AG04450 (cell line): ENCODE data around the gene TSSC4. TPM values are rescaled to one million over a fixed set of nuclear protein-coding genes. Genes with fewer than 3 reads are reported as not detected.

ENCODE experiments used
- CTCF ChIA-PET: fragments of 300-600, 350-600 bp; formaldehyde crosslinking; extraction: SDS; loops from one replicate; lab custom pipeline; 2022; ENCODE audit warnings: antibody characterized with exemption, inconsistent platforms; lab: Charles Lee
- POLR2A ChIA-PET: fragments of 350-600 bp; formaldehyde crosslinking; extraction: SDS; loops from one replicate; lab custom pipeline; 2021; ENCODE audit warnings: antibody characterized with exemption, inconsistent platforms; lab: Yijun Ruan, JAX
- DNase-seq: peaks from one replicate; pipeline ENCODE4 v3.0.0-alpha.2; 2011; ENCODE audit warnings: low read depth, low spot score
- H3K27ac ChIP-seq: one replicate; pipeline ENCODE4 v1.5.1; 2012; ENCODE audit warnings: low read depth, low read length, control low read depth
- H3K27me3 ChIP-seq: one replicate; pipeline ENCODE4 v1.6.0; 2012; ENCODE audit warnings: low read length; ENCODE audit not compliant: control insufficient read depth, insufficient read depth
- H3K4me3 ChIP-seq: 2 replicates; pipeline ENCODE4 v1.5.1; 2011; ENCODE audit warnings: mild to moderate bottlenecking, low read depth, low read length, control low read depth
- H3K9me3 ChIP-seq: 2 replicates; pipeline ENCODE4 v1.5.1; 2012; ENCODE audit warnings: low read length; ENCODE audit not compliant: control insufficient read depth, insufficient read depth
- polyA plus RNA-seq: library from polyadenylated mRNA; depleted of rRNA; stranded (reverse); fragments of >200 nt; gene quantifications from 2 replicates; pipeline ENCODE4 v1.2.3, GENCODE V29; 2011
- TF ChIP-seq, protein P1 (sequence below): IDR thresholded peaks from 2 replicates; pipeline ENCODE4 v1.5.1; 2011; ENCODE audit warnings: low read depth, low read length, control low read depth, inconsistent platforms

Gene TSSC4
- polyA plus RNA-seq, 1 experiment: 13.3 TPM

- TF ChIP-seq, protein P1, sequence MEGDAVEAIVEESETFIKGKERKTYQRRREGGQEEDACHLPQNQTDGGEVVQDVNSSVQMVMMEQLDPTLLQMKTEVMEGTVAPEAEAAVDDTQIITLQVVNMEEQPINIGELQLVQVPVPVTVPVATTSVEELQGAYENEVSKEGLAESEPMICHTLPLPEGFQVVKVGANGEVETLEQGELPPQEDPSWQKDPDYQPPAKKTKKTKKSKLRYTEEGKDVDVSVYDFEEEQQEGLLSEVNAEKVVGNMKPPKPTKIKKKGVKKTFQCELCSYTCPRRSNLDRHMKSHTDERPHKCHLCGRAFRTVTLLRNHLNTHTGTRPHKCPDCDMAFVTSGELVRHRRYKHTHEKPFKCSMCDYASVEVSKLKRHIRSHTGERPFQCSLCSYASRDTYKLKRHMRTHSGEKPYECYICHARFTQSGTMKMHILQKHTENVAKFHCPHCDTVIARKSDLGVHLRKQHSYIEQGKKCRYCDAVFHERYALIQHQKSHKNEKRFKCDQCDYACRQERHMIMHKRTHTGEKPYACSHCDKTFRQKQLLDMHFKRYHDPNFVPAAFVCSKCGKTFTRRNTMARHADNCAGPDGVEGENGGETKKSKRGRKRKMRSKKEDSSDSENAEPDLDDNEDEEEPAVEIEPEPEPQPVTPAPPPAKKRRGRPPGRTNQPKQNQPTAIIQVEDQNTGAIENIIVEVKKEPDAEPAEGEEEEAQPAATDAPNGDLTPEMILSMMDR: no peak
- Histone ChIP-seq H3K9me3 (no peaks in the 10 kb centered on the region; the same call in 1 of the 2 replicates), H3K27ac (no peak overlapping the region), H3K27me3 (peaks cover 13% of the 10 kb centered on the region), H3K4me3 (no peak overlapping the region)
- DNase-seq: no peak
- CTCF ChIA-PET: no interaction called here
- POLR2A ChIA-PET: no interaction called here
These were observed 6.4 kb downstream of the TSSC4 start for GRCh38 chr11:2406878-2407410.

DNA sequence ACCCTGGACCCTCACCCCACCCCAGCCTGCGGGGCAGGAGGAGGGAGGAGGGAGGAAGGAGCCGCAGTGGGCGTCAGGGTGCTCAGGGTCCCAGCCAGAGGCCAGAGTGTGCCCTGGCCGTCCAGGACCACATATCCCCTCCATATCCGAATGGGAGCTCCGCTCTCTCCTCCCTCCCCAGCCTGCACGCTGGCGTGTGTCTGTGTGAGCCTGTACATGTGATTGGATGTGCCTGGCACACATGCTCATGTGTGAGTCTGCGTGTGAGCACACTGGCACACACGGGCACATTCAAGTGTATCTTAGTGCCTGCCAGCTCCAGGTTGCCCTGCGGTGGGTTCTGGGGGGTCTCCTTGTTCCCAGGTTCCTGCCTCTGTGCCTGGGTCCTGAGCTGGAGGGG is 8.1 kb downstream of the TSSC4 start:
- no peak overlapping the region for H3K4me3 ChIP-seq
- CTCF ChIA-PET: interaction anchor here (0.9 to 2.7 kb wide), 3 partner anchors 8 to 123 kb away, joined by 3 to 20 read pairs (median 7); partner anchors contain the start of gene TSSC4

DNA sequence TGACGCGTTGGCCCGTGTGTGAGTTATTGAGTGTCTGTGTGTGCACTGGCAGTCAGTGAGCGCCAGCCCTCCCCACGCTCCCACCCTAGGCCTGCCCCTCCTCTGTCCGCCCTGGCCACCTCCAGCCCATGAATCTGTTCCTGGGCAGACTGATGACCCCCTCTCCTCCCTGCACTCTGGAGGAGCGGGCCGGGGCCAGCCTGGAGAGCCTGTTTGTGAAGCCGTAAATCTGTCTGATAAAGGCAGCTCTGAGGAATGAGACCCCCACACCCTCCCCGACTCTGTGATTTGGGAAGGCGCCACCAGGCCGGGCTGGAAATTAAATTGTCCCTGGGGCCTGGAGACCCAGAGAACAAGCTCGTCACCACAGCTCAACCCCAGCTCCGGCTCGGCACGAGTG is 8.6 kb downstream of the TSSC4 start:
- DNase-seq: no peak
- CTCF ChIA-PET: interaction anchor here (1.7 to 2.7 kb wide), 2 partner anchors 8 to 11 kb away, joined by 7 to 20 read pairs; partner anchors contain the start of gene TSSC4
- Histone ChIP-seq H3K27ac (no peak overlapping the region), H3K4me3 (no peak overlapping the region), H3K9me3 (no peaks in the 10 kb centered on the region; the same call in 1 of the 2 replicates), H3K27me3 (peaks cover 13% of the 10 kb centered on the region)
- POLR2A ChIA-PET: interaction anchor here (0.7 to 1.3 kb wide), 2 partner anchors 19 to 32 kb away, joined by 4 to 6 read pairs; partner anchors contain the start of gene CD81
- TF ChIP-seq, protein P1: no peak

More for the DNA sequence above, 8.1 kb downstream of the TSSC4 start:
- H3K27ac ChIP-seq: no peak overlapping the region
- no peak for DNase-seq
- H3K27me3 ChIP-seq: peaks cover 13% of the 10 kb centered on the region
- no peaks in the 10 kb centered on the region; the same call in 1 of the 2 replicates for H3K9me3 ChIP-seq
- POLR2A ChIA-PET: interaction anchor here (0.7 to 1.3 kb wide), 2 partner anchors 18 to 32 kb away, joined by 4 to 6 read pairs; partner anchors contain the start of gene CD81
- TF ChIP-seq, protein P1: no peak

DNA sequence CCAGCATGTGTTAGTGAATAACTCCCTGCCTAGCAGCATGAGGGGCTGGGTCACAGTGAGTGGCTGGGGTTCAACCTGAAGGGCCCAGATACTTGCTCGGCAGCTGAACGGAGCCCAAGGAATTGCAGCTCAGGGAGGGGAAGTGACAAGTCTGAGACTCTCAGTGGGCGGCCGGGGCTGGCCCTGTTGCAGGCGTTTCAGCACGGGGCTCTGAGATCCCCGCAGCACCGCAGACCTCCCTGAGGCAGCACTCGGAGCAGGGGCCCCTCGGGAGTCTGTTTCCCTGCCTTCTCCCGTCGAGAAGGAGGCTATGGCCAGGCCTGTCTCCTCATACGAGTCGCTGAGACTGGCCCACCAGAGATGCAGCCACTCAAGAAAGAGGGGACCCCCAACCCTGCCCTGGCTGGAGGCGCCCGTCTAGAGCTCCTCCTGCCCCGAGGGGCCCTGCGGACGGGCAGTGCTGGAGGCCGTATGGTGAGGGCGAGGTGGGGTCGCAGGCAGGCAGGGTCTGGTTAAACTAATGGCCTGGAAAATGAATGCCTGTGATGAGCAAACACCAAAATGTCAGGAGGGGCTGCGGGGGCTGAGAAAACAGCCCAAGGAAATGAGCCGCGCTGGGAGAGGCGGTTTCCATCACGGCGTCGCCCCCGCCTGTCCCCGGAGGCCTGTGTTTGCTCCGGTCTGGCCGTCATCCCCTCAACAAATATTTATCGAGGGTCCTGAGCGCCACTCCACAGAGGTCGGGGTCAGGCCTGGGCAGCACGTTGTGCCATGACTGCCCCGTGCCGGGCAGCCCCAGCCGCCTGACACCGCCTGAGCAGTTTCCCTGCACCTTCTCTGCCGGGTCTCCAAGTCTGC is 9.3 kb downstream of the TSSC4 start:
- TF ChIP-seq, protein P1: no peak
- DNase-seq: no peak
- no peak overlapping the region for H3K4me3 ChIP-seq
- no peaks in the 10 kb centered on the region; the same call in 1 of the 2 replicates for H3K9me3 ChIP-seq
- ChIA-PET CTCF (interaction anchor here (1.7 to 2.7 kb wide), 2 partner anchors 9 to 10 kb away, joined by 7 to 20 read pairs; partner anchors contain the start of gene TSSC4), POLR2A (interaction anchor here (1.3 kb wide), 1 partner anchor 33 kb away, joined by 4 read pairs; the partner anchor contains the start of gene CD81)
- H3K27me3 ChIP-seq: peaks cover 13% of the 10 kb centered on the region
- H3K27ac ChIP-seq: no peak overlapping the region
